MM.1S (cell line): ENCODE results near the gene CHST11.

Experiments
- DNase-seq: peaks from one replicate; pipeline ENCODE4 v3.0.0-alpha.2; 2015
- H2AFZ ChIP-seq: fragments of 300-600 bp; sonication (generic); 2 replicates; pipeline ENCODE4 v1.6.0; 2016; ENCODE audit warnings: antibody characterized with exemption, low read length
- H3F3A ChIP-seq: fragments of 300-600 bp; sonication (generic); 2 replicates; pipeline ENCODE4 v1.6.1; 2016; ENCODE audit warnings: mild to moderate bottlenecking, antibody characterized with exemption, low read length, moderate library complexity, mixed read lengths; ENCODE audit not compliant: insufficient read depth
- H3K27ac ChIP-seq: fragments of 300-600 bp; sonication (generic); 2 replicates; pipeline ENCODE4 v1.5.1; 2016; ENCODE audit warnings: mild to moderate bottlenecking, low read length
- H3K27me3 ChIP-seq: fragments of 300-600 bp; sonication (generic); replicated peaks from 2 replicates; pipeline ENCODE4 v1.6.0; 2016; ENCODE audit warnings: low read length; ENCODE audit not compliant: insufficient read depth
- H3K36me3 ChIP-seq: fragments of 300-600 bp; sonication (generic); replicated peaks from 2 replicates; pipeline ENCODE4 v1.6.1; 2016; ENCODE audit warnings: mild to moderate bottlenecking, low read length, mixed read lengths; ENCODE audit not compliant: insufficient read depth
- H3K4me1 ChIP-seq: fragments of 300-600 bp; sonication (generic); 2 replicates; pipeline ENCODE4 v1.6.1; 2016; ENCODE audit warnings: low read length, mixed read lengths
- H3K4me2 ChIP-seq: fragments of 300-600 bp; sonication (generic); 2 replicates; pipeline ENCODE4 v1.6.0; 2016; ENCODE audit warnings: low read depth, low read length
- H3K4me3 ChIP-seq: fragments of 300-600 bp; sonication (generic); 2 replicates; pipeline ENCODE4 v1.5.1; 2016; ENCODE audit warnings: low read length, mixed read lengths
- H3K79me2 ChIP-seq: fragments of 300-600 bp; sonication (generic); 2 replicates; pipeline ENCODE4 v1.6.1; 2016; ENCODE audit warnings: mixed run types, low read length, mixed read lengths
- H3K9ac ChIP-seq: fragments of 300-600 bp; sonication (generic); 2 replicates; pipeline ENCODE4 v1.6.1; 2016; ENCODE audit warnings: low read length, mixed read lengths
- H3K9me2 ChIP-seq: fragments of 300-600 bp; sonication (generic); replicated peaks from 2 replicates; pipeline ENCODE4 v1.6.1; 2016; ENCODE audit warnings: mild to moderate bottlenecking, low read length, mixed read lengths; ENCODE audit not compliant: insufficient read depth
- H3K9me3 ChIP-seq: fragments of 300-600 bp; sonication (generic); replicated peaks from 2 replicates; pipeline ENCODE4 v1.6.1; 2016; ENCODE audit warnings: mild to moderate bottlenecking, low read length, mixed read lengths; ENCODE audit not compliant: insufficient read depth
- H4K20me1 ChIP-seq: fragments of 300-600 bp; sonication (generic); 2 replicates; pipeline ENCODE4 v1.6.1; 2016; ENCODE audit warnings: mild to moderate bottlenecking, low read length, moderate library complexity, mixed read lengths; ENCODE audit not compliant: insufficient read depth
- EZH2 ChIP-seq: fragments of 300-600 bp; sonication (generic); optimal IDR thresholded peaks from 2 replicates; pipeline ENCODE3; 2017; ENCODE audit warnings: low read depth, mild to moderate bottlenecking, antibody characterized with exemption, low read length, mixed read lengths
- EZH2phosphoT487 ChIP-seq: fragments of 300-600 bp; sonication (generic); IDR thresholded peaks from 2 replicates; pipeline ENCODE4 v1.6.1; 2018; ENCODE audit warnings: antibody characterized with exemption, low read length
- TF ChIP-seq, protein P1 (sequence below): fragments of 300-600 bp; sonication (generic); IDR thresholded peaks from 2 replicates; pipeline ENCODE4 v1.5.1; 2016; ENCODE audit warnings: antibody characterized with exemption, low read length, mixed read lengths

CHST11 gene

DNA sequence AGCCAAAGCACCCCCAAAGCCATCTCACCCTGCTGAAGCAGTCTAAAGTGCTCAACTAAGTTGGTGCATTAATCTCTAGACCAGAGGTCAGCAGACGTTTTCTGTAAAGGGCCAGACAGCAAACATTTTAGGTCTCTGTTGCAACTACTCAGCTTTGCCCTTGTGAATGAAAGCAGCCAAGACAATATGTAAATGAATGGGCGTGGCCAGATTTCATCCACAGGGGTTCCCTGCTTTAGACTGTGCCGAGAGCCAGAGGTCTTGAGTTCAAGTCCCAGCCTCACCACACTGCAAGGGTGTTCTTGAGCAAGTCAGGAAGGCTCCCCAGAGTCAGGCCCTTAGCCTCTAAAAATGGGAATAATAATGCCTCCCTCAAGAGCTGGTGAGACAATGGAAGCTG, 166.2 kb downstream of the CHST11 start:
- no peaks in the 10 kb centered on the region for H3K36me3 ChIP-seq
- DNase-seq = no peak
- TF ChIP-seq EZH2phosphoT487 (no peak), EZH2 (no peak)
- TF ChIP-seq, protein P1, sequence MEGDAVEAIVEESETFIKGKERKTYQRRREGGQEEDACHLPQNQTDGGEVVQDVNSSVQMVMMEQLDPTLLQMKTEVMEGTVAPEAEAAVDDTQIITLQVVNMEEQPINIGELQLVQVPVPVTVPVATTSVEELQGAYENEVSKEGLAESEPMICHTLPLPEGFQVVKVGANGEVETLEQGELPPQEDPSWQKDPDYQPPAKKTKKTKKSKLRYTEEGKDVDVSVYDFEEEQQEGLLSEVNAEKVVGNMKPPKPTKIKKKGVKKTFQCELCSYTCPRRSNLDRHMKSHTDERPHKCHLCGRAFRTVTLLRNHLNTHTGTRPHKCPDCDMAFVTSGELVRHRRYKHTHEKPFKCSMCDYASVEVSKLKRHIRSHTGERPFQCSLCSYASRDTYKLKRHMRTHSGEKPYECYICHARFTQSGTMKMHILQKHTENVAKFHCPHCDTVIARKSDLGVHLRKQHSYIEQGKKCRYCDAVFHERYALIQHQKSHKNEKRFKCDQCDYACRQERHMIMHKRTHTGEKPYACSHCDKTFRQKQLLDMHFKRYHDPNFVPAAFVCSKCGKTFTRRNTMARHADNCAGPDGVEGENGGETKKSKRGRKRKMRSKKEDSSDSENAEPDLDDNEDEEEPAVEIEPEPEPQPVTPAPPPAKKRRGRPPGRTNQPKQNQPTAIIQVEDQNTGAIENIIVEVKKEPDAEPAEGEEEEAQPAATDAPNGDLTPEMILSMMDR = no peak

DNA sequence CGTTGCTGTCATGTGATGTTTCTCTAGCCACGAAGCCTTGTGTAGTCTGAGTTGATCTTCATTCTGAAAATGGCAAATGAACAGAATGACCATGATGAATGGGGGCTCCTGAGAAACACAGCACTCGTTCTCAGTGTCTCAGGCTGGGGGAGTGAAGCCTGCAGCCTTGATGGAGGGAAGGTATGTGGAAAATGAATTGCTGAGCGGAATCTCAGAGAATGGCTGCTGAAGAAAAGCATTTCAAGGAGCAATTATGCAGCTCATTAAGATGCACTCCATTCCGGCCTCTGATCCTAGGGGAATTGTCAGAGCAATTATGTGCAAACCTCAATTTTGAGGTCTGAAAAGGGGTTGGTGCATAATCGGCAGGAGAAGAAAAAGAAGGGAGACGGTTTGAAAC, 167.1 kb downstream of the CHST11 start:
- Histone ChIP-seq H3K4me3 (no peak overlapping the region), H3K4me1 (no peaks in the 10 kb centered on the region), H4K20me1 (no peaks in the 10 kb centered on the region), H3F3A (no peaks in the 10 kb centered on the region), H3K9ac (no peak overlapping the region), H3K4me2 (no peak overlapping the region), H3K9me3 (no peaks in the 10 kb centered on the region), H2AFZ (no peak overlapping the region), H3K27ac (no peak overlapping the region), H3K9me2 (no peaks in the 10 kb centered on the region), H3K36me3 (no peaks in the 10 kb centered on the region), H3K27me3 (no peaks in the 10 kb centered on the region), H3K79me2 (no peaks in the 10 kb centered on the region; the same call in 1 of the 2 replicates)
- TF ChIP-seq, protein P1 = no peak
- TF ChIP-seq EZH2 (no peak), EZH2phosphoT487 (no peak)
- DNase-seq = no peak

More for the DNA sequence above, 166.2 kb downstream of the CHST11 start:
- no peak overlapping the region for H3K4me2 ChIP-seq
- H3K4me1 ChIP-seq = no peaks in the 10 kb centered on the region
- H4K20me1 ChIP-seq = no peaks in the 10 kb centered on the region
- no peak overlapping the region for H2AFZ ChIP-seq
- no peak overlapping the region for H3K27ac ChIP-seq
- no peaks in the 10 kb centered on the region for H3F3A ChIP-seq
- no peak overlapping the region for H3K4me3 ChIP-seq
- no peak overlapping the region for H3K9ac ChIP-seq
- H3K79me2 ChIP-seq = no peaks in the 10 kb centered on the region; the same call in 1 of the 2 replicates
- no peaks in the 10 kb centered on the region for H3K9me2 ChIP-seq
- H3K27me3 ChIP-seq = no peaks in the 10 kb centered on the region
- H3K9me3 ChIP-seq = no peaks in the 10 kb centered on the region

DNA sequence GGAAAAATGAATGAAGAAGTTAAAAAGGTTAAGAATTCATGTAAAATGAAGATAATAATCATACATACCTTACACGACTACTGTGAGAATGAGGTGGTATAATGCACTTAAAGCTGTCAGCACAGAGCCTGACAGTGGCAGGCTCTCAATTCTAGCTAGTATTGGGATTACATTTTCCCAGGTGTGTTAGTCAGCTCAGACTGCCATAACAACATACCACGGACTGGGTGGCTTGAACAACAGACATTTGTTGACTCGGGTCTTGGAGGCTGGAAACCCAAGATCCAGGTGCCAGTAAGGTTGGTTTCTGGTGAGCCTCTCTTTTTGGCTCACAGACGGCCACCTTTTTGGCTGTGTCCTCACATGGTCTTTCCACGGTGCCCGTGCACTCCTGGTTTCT, 167.8 kb downstream of the CHST11 start:
- Histone ChIP-seq H3F3A (no peaks in the 10 kb centered on the region), H3K36me3 (no peaks in the 10 kb centered on the region), H3K4me3 (no peak overlapping the region), H3K4me1 (no peaks in the 10 kb centered on the region), H3K79me2 (no peaks in the 10 kb centered on the region; the same call in 1 of the 2 replicates), H3K27ac (no peak overlapping the region), H3K9me3 (no peaks in the 10 kb centered on the region), H3K4me2 (no peak overlapping the region), H3K9ac (no peak overlapping the region), H4K20me1 (no peaks in the 10 kb centered on the region), H3K9me2 (no peaks in the 10 kb centered on the region), H3K27me3 (no peaks in the 10 kb centered on the region), H2AFZ (no peak overlapping the region)
- DNase-seq = no peak
- TF ChIP-seq EZH2 = no peak
- no peak for TF ChIP-seq EZH2phosphoT487
- TF ChIP-seq, protein P1 = no peak
